ENCODE measurements around the gene NPBWR2. TPM values are rescaled to one million over a fixed set of nuclear protein-coding genes. Genes with fewer than 3 reads are reported as not detected.

NPBWR2 gene
- total and polyA plus RNA-seq, 2 donors (not counting 1 experiment from before 2014, with no cell fraction given), result not detected

DNA sequence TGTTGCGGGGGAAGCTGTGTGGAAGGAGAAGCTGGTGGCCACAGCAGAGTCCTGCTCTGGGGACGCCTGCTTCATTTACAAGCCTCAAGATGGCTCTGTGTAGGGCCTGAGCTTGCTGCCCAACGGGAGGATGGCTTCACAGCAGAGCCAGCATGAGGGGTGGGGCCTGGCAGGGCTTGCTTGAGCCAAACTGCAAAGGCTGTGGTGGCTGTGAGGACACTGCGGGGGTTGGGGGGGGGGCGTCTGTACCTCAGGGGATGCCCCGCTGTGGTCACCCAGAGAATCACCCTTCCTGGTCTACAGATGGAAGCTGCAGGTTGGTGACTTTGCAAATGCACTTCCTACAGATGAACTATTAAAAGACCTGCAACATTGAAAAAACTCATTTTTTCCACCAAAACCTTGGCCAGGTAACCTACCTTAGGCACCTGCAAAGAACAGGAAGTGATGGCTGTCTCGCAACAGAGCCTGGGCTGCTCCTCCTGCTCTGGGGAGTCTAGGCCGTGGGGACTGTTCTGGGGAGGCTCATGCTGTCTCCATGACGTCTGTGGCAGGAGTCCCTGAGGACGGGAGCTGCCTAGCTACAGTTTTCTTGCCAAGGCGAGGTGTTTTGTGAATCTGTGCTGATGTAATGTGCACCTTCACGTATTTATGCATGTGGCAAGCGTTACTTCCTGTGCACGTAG lies 7.3 kb downstream of the NPBWR2 start:
- H4K20me1 ChIP-seq (ENCODE audit: control insufficient read depth, extremely low read depth, insufficient read depth, low read length), result no peaks in the 10 kb centered on the region
- DNase-seq (ENCODE audit: low read depth in 2 of 2), result no peak
- H3K4me3 ChIP-seq (replicated peaks in 1 of 4; ENCODE audit: control extremely low read depth in 1 of 4, insufficient read depth in 1 of 4, low read depth in 3 of 4, low read length in 4 of 4), result no peak overlapping the region
- no peak overlapping the region for H2AFZ ChIP-seq (ENCODE audit: low read length)
- H3K27ac ChIP-seq (ENCODE audit: insufficient read depth, low read length), result no peak overlapping the region
- no peaks in the 10 kb centered on the region for H3K4me1 ChIP-seq (ENCODE audit: control insufficient read depth, extremely low read depth, insufficient read depth, low read length)
- no peak overlapping the region for H3K9ac ChIP-seq (ENCODE audit: insufficient read depth, low read length)
- H3K79me2 ChIP-seq (ENCODE audit: control insufficient read depth, insufficient read depth, low read length), result no peaks in the 10 kb centered on the region
- H3K9me3 ChIP-seq (ENCODE audit: control insufficient read depth, insufficient read depth, low read depth, low read length), result no peaks in the 10 kb centered on the region
- peaks cover 29% of the 10 kb centered on the region for H3K27me3 ChIP-seq (ENCODE audit: control insufficient read depth, insufficient read depth, low read length)
- no peak overlapping the region for H3K4me2 ChIP-seq (ENCODE audit: extremely low read depth, insufficient read depth, low read length)
- no peaks in the 10 kb centered on the region for H3K36me3 ChIP-seq (ENCODE audit: control insufficient read depth, insufficient read depth, low read length)
- TF ChIP-seq, protein P1, sequence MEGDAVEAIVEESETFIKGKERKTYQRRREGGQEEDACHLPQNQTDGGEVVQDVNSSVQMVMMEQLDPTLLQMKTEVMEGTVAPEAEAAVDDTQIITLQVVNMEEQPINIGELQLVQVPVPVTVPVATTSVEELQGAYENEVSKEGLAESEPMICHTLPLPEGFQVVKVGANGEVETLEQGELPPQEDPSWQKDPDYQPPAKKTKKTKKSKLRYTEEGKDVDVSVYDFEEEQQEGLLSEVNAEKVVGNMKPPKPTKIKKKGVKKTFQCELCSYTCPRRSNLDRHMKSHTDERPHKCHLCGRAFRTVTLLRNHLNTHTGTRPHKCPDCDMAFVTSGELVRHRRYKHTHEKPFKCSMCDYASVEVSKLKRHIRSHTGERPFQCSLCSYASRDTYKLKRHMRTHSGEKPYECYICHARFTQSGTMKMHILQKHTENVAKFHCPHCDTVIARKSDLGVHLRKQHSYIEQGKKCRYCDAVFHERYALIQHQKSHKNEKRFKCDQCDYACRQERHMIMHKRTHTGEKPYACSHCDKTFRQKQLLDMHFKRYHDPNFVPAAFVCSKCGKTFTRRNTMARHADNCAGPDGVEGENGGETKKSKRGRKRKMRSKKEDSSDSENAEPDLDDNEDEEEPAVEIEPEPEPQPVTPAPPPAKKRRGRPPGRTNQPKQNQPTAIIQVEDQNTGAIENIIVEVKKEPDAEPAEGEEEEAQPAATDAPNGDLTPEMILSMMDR (conservative IDR thresholded peaks at IDR 0.05 in 1 of 2, IDR thresholded peaks at IDR 0.05 in 1 of 2; ENCODE audit: low read depth in 1 of 2, low read length in 2 of 2), result no peak
- no peak for TF ChIP-seq EZH2 (IDR thresholded peaks at IDR 0.05; ENCODE audit: low read length, missing control alignments)

DNA sequence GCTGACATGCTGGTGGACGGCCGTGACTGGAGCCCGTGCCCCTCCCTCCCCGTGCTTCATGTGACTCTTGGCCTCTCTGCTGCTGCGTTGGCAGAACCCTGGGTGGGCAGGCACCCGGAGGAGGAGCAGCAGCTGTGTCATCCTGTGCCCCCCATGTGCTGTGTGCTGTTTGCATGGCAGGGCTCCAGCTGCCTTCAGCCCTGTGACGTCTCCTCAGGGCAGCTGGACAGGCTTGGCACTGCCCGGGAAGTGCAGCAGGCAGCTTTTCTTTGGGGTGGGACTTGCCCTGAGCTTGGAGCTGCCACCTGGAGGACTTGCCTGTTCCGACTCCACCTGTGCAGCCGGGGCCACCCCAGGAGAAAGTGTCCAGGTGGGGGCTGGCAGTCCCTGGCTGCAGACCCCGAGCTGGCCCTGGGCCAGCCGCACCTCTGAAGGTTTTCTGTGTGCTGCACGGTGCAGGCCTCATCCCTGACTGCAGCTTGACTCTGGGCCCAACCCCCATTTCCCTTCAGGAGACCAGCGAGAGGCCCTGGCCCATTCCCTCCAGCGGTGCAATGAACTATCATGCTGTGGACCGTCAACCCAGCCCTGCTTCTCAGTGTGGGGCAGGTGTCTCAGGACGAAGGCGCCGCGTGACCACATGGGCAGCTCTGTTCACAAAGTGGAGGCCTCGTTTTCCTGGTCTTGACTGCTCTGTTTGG lies 8.1 kb downstream of the NPBWR2 start:
- Histone ChIP-seq H3K79me2 (ENCODE audit: control insufficient read depth, insufficient read depth, low read length) (no peaks in the 10 kb centered on the region), H3K4me2 (ENCODE audit: extremely low read depth, insufficient read depth, low read length) (no peak overlapping the region), H3K27ac (ENCODE audit: insufficient read depth, low read length) (no peak overlapping the region), H3K9me3 (ENCODE audit: control insufficient read depth, insufficient read depth, low read depth, low read length) (no peaks in the 10 kb centered on the region), H3K27me3 (ENCODE audit: control insufficient read depth, insufficient read depth, low read length) (peaks cover 29% of the 10 kb centered on the region), H3K4me1 (ENCODE audit: control insufficient read depth, extremely low read depth, insufficient read depth, low read length) (no peaks in the 10 kb centered on the region), H4K20me1 (ENCODE audit: control insufficient read depth, extremely low read depth, insufficient read depth, low read length) (no peaks in the 10 kb centered on the region), H3K4me3 (replicated peaks in 1 of 4; ENCODE audit: control extremely low read depth in 1 of 4, insufficient read depth in 1 of 4, low read depth in 3 of 4, low read length in 4 of 4) (no peak overlapping the region), H2AFZ (ENCODE audit: low read length) (no peak overlapping the region), H3K9ac (ENCODE audit: insufficient read depth, low read length) (no peak overlapping the region), H3K36me3 (ENCODE audit: control insufficient read depth, insufficient read depth, low read length) (no peaks in the 10 kb centered on the region)
- no peak for DNase-seq (ENCODE audit: low read depth in 2 of 2)
- TF ChIP-seq EZH2 (IDR thresholded peaks at IDR 0.05; ENCODE audit: low read length, missing control alignments), result no peak
- TF ChIP-seq, protein P1 (conservative IDR thresholded peaks at IDR 0.05 in 1 of 2, IDR thresholded peaks at IDR 0.05 in 1 of 2; ENCODE audit: low read depth in 1 of 2, low read length in 2 of 2), result no peak

DNA sequence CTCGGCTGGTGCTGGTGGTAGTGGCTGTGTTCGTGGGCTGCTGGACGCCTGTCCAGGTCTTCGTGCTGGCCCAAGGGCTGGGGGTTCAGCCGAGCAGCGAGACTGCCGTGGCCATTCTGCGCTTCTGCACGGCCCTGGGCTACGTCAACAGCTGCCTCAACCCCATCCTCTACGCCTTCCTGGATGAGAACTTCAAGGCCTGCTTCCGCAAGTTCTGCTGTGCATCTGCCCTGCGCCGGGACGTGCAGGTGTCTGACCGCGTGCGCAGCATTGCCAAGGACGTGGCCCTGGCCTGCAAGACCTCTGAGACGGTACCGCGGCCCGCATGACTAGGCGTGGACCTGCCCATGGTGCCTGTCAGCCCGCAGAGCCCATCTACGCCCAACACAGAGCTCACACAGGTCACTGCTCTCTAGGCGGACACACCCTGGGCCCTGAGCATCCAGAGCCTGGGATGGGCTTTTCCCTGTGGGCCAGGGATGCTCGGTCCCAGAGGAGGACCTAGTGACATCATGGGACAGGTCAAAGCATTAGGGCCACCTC lies 8.8 kb downstream of the NPBWR2 start:
- H3K9ac ChIP-seq (ENCODE audit: insufficient read depth, low read length), result no peak overlapping the region
- no peaks in the 10 kb centered on the region for H3K36me3 ChIP-seq (ENCODE audit: control insufficient read depth, insufficient read depth, low read length)
- H2AFZ ChIP-seq (ENCODE audit: low read length), result no peak overlapping the region
- TF ChIP-seq, protein P1 (conservative IDR thresholded peaks at IDR 0.05 in 1 of 2, IDR thresholded peaks at IDR 0.05 in 1 of 2; ENCODE audit: low read depth in 1 of 2, low read length in 2 of 2), result no peak
- no peak for TF ChIP-seq EZH2 (IDR thresholded peaks at IDR 0.05; ENCODE audit: low read length, missing control alignments)
- no peaks in the 10 kb centered on the region for H3K9me3 ChIP-seq (ENCODE audit: control insufficient read depth, insufficient read depth, low read depth, low read length)
- no peak for DNase-seq (ENCODE audit: low read depth in 2 of 2)
- H3K79me2 ChIP-seq (ENCODE audit: control insufficient read depth, insufficient read depth, low read length), result no peaks in the 10 kb centered on the region
- H3K27ac ChIP-seq (ENCODE audit: insufficient read depth, low read length), result no peak overlapping the region
- no peak overlapping the region for H3K4me3 ChIP-seq (replicated peaks in 1 of 4; ENCODE audit: control extremely low read depth in 1 of 4, insufficient read depth in 1 of 4, low read depth in 3 of 4, low read length in 4 of 4)
- no peaks in the 10 kb centered on the region for H4K20me1 ChIP-seq (ENCODE audit: control insufficient read depth, extremely low read depth, insufficient read depth, low read length)
- H3K27me3 ChIP-seq (ENCODE audit: control insufficient read depth, insufficient read depth, low read length), result peaks cover 25% of the 10 kb centered on the region
- no peak overlapping the region for H3K4me2 ChIP-seq (ENCODE audit: extremely low read depth, insufficient read depth, low read length)
- no peaks in the 10 kb centered on the region for H3K4me1 ChIP-seq (ENCODE audit: control insufficient read depth, extremely low read depth, insufficient read depth, low read length)
